Mesendoderm (in vitro differentiated cells): Measurements from ENCODE around the gene MT1A.

Source experiments
- DNase-seq: peaks from one replicate; pipeline ENCODE4 v3.0.0; 2013
- H2AK5ac ChIP-seq: 2 replicates; pipeline ENCODE4 v1.6.1; 2013; ENCODE audit warnings: low read length, inconsistent platforms
- H2BK120ac ChIP-seq: 2 replicates; pipeline ENCODE4 v1.6.1; 2013; ENCODE audit warnings: low read depth, mild to moderate bottlenecking, low read length, moderate library complexity, mixed read lengths
- H2BK15ac ChIP-seq: replicated peaks from 2 replicates; pipeline ENCODE4 v1.6.1; 2013; ENCODE audit warnings: low read depth, mild to moderate bottlenecking, moderate library complexity
- H2BK5ac ChIP-seq: 2 replicates; pipeline ENCODE4 v1.6.1; 2013; ENCODE audit warnings: low read length, inconsistent platforms
- H3K18ac ChIP-seq: 2 replicates; pipeline ENCODE4 v1.6.1; 2013; ENCODE audit warnings: mild to moderate bottlenecking, low read length, mixed read lengths
- H3K23ac ChIP-seq: one replicate; pipeline ENCODE4 v1.6.1; 2013; ENCODE audit warnings: low read length
- H3K27ac ChIP-seq: 2 replicates; pipeline ENCODE4 v1.5.1; 2013; ENCODE audit warnings: low read depth, mild to moderate bottlenecking, inconsistent platforms, low read length, moderate library complexity
- H3K27me3 ChIP-seq: 2 replicates; pipeline ENCODE4 v1.6.1; 2013; ENCODE audit warnings: low read length, control low read depth, mild to moderate bottlenecking, inconsistent platforms; ENCODE audit not compliant: insufficient read depth, poor library complexity
- H3K36me3 ChIP-seq: 2 replicates; pipeline ENCODE4 v1.6.1; 2013; ENCODE audit warnings: low read length, inconsistent platforms; ENCODE audit not compliant: control insufficient read depth, insufficient read depth
- H3K4ac ChIP-seq: one replicate; pipeline ENCODE4 v1.6.1; 2013; ENCODE audit warnings: low read depth, mild to moderate bottlenecking, low read length, moderate library complexity
- H3K4me1 ChIP-seq: 2 replicates; pipeline ENCODE4 v1.6.1; 2013; ENCODE audit warnings: low read depth, low read length, inconsistent platforms; ENCODE audit not compliant: control insufficient read depth
- H3K4me2 ChIP-seq: 2 replicates; pipeline ENCODE4 v1.6.1; 2013; ENCODE audit warnings: low read length
- H3K4me3 ChIP-seq: 2 replicates; pipeline ENCODE4 v1.5.1; 2013; ENCODE audit warnings: mild to moderate bottlenecking, low read length
- H3K56ac ChIP-seq: one replicate; pipeline ENCODE4 v1.6.1; 2013; ENCODE audit warnings: low read length
- H3K79me1 ChIP-seq: 2 replicates; pipeline ENCODE4 v1.6.1; 2013; ENCODE audit warnings: low read length, inconsistent platforms
- H3K79me2 ChIP-seq: 2 replicates; pipeline ENCODE4 v1.6.1; 2013; ENCODE audit warnings: mild to moderate bottlenecking, low read length; ENCODE audit not compliant: control insufficient read depth, insufficient read depth
- H3K9ac ChIP-seq: 2 replicates; pipeline ENCODE4 v1.6.1; 2013; ENCODE audit warnings: low read length, inconsistent platforms
- H4K5ac ChIP-seq: one replicate; pipeline ENCODE4 v1.6.1; 2013; ENCODE audit warnings: low read length
- H4K8ac ChIP-seq: one replicate; pipeline ENCODE4 v1.6.1; 2013; ENCODE audit warnings: low read depth, mild to moderate bottlenecking, control low read depth, low read length, moderate library complexity
- WGBS: extraction: QIAGEN DNeasy Blood & Tissue Kit; methylation state at CpG from one replicate; pipeline ENCODE4 v1.1.7; 2013; ENCODE audit warnings: low lambda C conversion rate, missing lambda C conversion rate; ENCODE audit not compliant: insufficient coverage; ENCODE audit errors: extremely low coverage; 5-methylcytosine and 5-hydroxymethylcytosine counted together

Gene MT1A

DNA sequence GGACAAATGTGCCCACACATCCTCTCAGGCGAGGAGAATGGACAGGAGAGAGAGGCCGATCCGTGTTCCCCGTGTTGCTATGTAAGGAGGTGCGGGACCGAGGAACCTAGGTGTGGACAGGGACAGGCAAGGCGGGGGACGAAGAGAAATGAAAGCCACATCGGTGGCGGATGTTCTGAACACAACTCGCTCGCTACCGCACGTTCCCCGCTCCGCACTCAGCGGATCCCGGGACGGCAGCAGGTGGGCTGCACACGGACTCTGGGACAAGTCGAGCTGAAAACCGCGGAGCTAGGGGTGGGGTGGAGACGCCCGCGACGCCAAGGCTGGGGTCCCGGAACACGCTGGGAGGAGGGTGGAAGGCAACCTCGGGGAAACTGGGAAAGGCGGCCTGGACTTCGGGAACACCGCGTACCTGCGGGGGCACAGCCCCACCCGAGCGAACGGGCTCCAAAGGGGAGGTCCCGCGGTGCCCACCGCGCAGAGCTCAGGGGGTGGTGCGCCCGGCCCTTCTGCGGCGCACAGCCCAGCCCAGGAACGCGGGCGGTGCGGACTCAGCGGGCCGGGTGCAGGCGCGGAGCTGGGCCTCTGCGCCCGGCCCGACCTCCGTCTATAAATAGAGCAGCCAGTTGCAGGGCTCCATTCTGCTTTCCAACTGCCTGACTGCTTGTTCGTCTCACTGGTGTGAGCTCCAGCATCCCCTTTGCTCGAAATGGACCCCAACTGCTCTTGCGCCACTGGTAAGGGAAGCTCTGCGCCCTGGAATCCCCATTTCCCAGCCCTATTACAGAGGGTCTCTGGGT lies 13.1 kb upstream of the MT1A start, which contains the start of gene MT1E:
TSS of gene MT1E (plus strand) at position 642 of the 803 bp plus-strand sequence. CDS start at position 713, 71 bp downstream.
- Histone ChIP-seq H3K79me1 (no peaks in the 10 kb centered on the region), H2AK5ac (no peak within 1 kb of the TSS), H3K4ac (no peak within 1 kb of the TSS), H3K27me3 (peaks cover 45% of the 10 kb centered on the region), H3K4me3 (no peak within 1 kb of the TSS), H3K9ac (peak within 1 kb of the TSS; percentile 38), H3K56ac (peak within 1 kb of the TSS; percentile 68), H3K4me2 (peak within 1 kb of the TSS; percentile 32), H2BK15ac (no peak within 1 kb of the TSS), H3K23ac (peak within 1 kb of the TSS; percentile 6), H3K79me2 (no peaks in the 10 kb centered on the region), H2BK5ac (no peak within 1 kb of the TSS), H3K36me3 (no peaks in the 10 kb centered on the region), H2BK120ac (no peak within 1 kb of the TSS), H3K4me1 (peaks cover 5% of the 10 kb centered on the region), H3K27ac (no peak within 1 kb of the TSS), H4K5ac (no peak within 1 kb of the TSS), H4K8ac (no peak within 1 kb of the TSS), H3K18ac (no peak within 1 kb of the TSS)
- no CpG with 5 or more reads among the region's 62 CpGs for WGBS
- peak; percentile 70 for DNase-seq

DNA sequence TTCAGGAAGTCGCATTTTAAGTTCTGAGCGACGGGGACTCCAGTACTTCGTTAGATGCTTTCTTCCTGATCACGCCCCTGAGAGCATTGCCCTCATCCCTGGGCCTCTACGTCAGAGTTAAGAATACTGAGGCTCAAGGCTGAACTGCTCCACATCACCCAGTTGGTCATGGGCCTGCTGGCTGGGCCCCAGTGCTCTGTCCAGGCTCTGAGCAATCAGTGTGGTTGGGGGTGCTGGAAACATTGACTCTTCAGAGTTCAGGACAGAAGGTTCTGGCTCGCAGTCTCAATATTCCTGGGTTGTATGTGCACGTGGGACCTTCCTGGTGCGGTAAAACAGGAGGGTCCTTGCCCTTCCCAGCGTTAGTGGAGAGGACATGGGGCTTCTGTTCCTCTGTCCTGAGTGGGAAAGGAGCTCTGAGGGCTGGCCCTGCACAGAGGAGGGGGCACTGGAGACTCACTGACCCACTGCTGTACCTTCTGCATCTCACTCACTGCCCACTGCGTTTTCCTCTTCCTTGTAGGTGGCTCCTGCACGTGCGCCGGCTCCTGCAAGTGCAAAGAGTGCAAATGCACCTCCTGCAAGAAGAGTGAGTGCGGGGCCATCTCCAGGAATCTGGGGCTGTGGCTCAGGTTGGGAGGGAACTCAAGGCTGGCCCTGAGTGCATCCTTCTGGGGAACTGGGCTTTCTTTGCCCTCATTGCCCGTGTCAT lies 12.4 kb upstream of the MT1A start:
- peak overlapping the region; percentile 32 for H3K4me2 ChIP-seq
- H3K23ac ChIP-seq = peak overlapping the region; percentile 6
- H2BK5ac ChIP-seq = no peak overlapping the region
- H3K18ac ChIP-seq = no peak overlapping the region
- no peak overlapping the region for H3K27ac ChIP-seq
- no peak for DNase-seq
- no peak overlapping the region for H4K5ac ChIP-seq
- no peak overlapping the region for H3K4me3 ChIP-seq
- H2BK15ac ChIP-seq = no peak overlapping the region
- H3K27me3 ChIP-seq = peaks cover 51% of the 10 kb centered on the region
- H3K56ac ChIP-seq = no peak overlapping the region
- WGBS = no CpG with 5 or more reads among the region's 16 CpGs
- no peak overlapping the region for H4K8ac ChIP-seq
- no peaks in the 10 kb centered on the region for H3K36me3 ChIP-seq
- no peak overlapping the region for H2AK5ac ChIP-seq
- no peaks in the 10 kb centered on the region for H3K79me2 ChIP-seq
- no peak overlapping the region for H3K9ac ChIP-seq
- H3K4me1 ChIP-seq = peaks cover 4% of the 10 kb centered on the region
- H2BK120ac ChIP-seq = no peak overlapping the region
- H3K79me1 ChIP-seq = no peaks in the 10 kb centered on the region
- H3K4ac ChIP-seq = no peak overlapping the region

DNA sequence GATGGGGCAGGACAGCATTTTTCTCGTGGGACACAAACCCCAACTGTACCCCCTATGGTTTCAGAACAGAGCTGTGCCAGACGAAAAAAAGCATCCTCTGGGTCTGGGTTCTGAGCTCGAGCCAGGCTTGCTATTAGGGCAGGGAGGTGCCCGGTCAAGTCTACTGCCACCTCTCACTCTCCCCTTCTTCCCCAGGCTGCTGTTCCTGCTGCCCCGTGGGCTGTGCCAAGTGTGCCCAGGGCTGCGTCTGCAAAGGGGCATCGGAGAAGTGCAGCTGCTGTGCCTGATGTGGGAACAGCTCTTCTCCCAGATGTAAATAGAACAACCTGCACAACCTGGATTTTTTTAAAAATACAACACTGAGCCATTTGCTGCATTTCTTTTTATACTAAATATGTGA lies 11.8 kb upstream of the MT1A start:
- no peak overlapping the region for H3K4me3 ChIP-seq
- WGBS = no CpG with 5 or more reads among the region's 7 CpGs

DNA sequence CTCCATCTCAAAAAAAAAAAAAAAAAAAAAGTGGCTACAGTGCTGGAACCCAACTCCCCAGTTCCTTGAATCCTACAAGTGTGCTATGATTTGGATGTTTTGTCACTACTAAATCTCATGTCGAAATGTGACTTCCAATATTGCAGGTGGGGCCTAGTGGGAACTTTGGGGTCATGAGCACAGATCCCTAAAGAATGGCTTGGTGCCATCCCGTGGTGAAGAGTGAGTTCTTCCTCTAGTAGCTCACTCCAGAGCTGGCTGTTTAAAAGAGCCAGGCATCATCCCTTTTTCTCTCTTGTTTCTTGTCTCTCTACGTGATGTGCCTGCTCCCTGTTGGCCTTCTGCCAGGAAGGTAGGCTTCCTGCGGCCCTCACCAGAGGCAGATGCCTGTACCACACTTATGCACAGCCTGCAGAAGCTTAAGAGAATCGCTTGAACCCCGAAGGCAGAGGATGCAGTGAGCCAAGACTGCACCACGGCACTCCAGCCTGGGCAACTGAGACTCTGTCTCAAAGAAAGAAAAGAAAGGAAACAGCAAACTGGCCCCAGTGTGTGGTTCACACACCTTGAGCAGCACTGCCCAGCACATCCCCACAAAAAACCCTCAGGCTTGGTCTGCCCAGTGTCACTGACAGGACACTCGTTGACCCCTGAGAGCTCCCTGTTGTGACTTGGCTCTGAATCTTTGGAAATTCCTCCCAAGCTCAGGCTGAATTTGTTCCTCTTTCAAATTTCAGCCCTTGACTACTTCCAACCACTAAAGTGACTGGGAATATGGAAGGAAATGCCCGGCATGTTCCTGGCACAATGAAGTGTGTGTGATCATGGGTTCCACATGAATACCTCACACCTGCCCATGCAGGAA lies 9.7 kb upstream of the MT1A start:
- no peak overlapping the region for H3K4me3 ChIP-seq
- no peaks in the 10 kb centered on the region for H3K79me2 ChIP-seq
- no peak overlapping the region for H3K4ac ChIP-seq
- H3K4me1 ChIP-seq = no peaks in the 10 kb centered on the region
- no peak overlapping the region for H4K5ac ChIP-seq
- H3K27me3 ChIP-seq = peaks cover 72% of the 10 kb centered on the region
- no peaks in the 10 kb centered on the region for H3K79me1 ChIP-seq
- no peak overlapping the region for H3K9ac ChIP-seq
- H4K8ac ChIP-seq = no peak overlapping the region
- no CpG with 5 or more reads among the region's 9 CpGs for WGBS
- no peak for DNase-seq
- no peak overlapping the region for H2BK120ac ChIP-seq
- no peak overlapping the region for H3K18ac ChIP-seq
- H3K36me3 ChIP-seq = no peaks in the 10 kb centered on the region
- H2BK5ac ChIP-seq = no peak overlapping the region
- H2BK15ac ChIP-seq = no peak overlapping the region
- H2AK5ac ChIP-seq = no peak overlapping the region
- no peak overlapping the region for H3K23ac ChIP-seq
- H3K4me2 ChIP-seq = no peak overlapping the region
- H3K27ac ChIP-seq = no peak overlapping the region
- no peak overlapping the region for H3K56ac ChIP-seq

More for the DNA sequence above, 11.8 kb upstream of the MT1A start:
- Histone ChIP-seq H3K18ac (no peak overlapping the region), H3K27me3 (peaks cover 57% of the 10 kb centered on the region), H3K56ac (no peak overlapping the region), H3K27ac (no peak overlapping the region), H2BK5ac (no peak overlapping the region), H2BK120ac (no peak overlapping the region), H3K79me1 (no peaks in the 10 kb centered on the region), H3K4ac (no peak overlapping the region), H3K4me2 (no peak overlapping the region), H3K36me3 (no peaks in the 10 kb centered on the region), H3K4me1 (peaks cover 3% of the 10 kb centered on the region), H2AK5ac (no peak overlapping the region), H3K9ac (no peak overlapping the region), H4K5ac (no peak overlapping the region), H3K23ac (no peak overlapping the region), H4K8ac (no peak overlapping the region), H3K79me2 (no peaks in the 10 kb centered on the region), H2BK15ac (no peak overlapping the region)
- no peak for DNase-seq

DNA sequence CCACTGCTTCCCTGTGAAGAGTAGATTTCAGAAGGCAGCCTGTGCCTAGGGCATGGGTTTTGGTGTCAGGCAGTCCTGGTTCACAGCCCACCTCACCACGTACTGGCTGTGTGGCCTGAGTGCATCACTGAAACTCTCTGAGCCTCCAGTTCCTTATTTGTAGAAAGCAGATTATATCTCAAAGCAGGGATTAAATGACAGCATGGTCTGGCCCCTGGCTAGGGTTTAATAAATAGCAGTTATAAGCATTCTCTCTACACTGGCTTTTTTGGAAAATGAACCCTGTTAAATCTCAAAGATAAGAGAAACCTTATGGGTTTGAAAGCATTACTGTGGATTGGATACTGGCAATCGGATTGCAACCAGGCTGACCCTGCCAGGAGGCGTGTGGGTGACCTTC lies 8.9 kb upstream of the MT1A start:
- Histone ChIP-seq H3K27me3 (peaks cover 76% of the 10 kb centered on the region), H2BK120ac (no peak overlapping the region), H2AK5ac (no peak overlapping the region), H3K23ac (no peak overlapping the region), H3K4me1 (no peaks in the 10 kb centered on the region), H4K5ac (no peak overlapping the region), H2BK5ac (no peak overlapping the region), H3K36me3 (no peaks in the 10 kb centered on the region), H3K27ac (no peak overlapping the region), H3K79me1 (no peaks in the 10 kb centered on the region), H3K79me2 (no peaks in the 10 kb centered on the region), H3K18ac (no peak overlapping the region), H3K56ac (no peak overlapping the region), H3K9ac (no peak overlapping the region), H2BK15ac (no peak overlapping the region), H4K8ac (no peak overlapping the region), H3K4ac (no peak overlapping the region), H3K4me3 (no peak overlapping the region), H3K4me2 (no peak overlapping the region)
- no peak for DNase-seq
- no CpG with 5 or more reads among the region's 3 CpGs for WGBS
